ENCODE results near the gene TIMM44. TPM values are rescaled to one million over a fixed set of nuclear protein-coding genes. Genes with fewer than 3 reads are reported as not detected.

Gene TIMM44
- total and polyA plus RNA-seq, 2 donors from 2014 or later = 46.7 to 57.8 TPM

- no peak overlapping the region for H3K9ac ChIP-seq (ENCODE audit: low read length in 3 of 3)
- no peak for TF ChIP-seq CTCF (IDR thresholded peaks at IDR 0.05; ENCODE audit: borderline replicate concordance, extremely low read depth, insufficient read depth)
- H3K36me3 ChIP-seq (ENCODE audit: control insufficient read depth in 2 of 3, insufficient read depth in 3 of 3, low read length in 3 of 3) = peaks cover 0 to 10% (median 2%) of the 10 kb centered on the region in 3 donors
- intact Hi-C loops (cut with DNase I) = no loop called here
- no peaks in the 10 kb centered on the region for H3K9me3 ChIP-seq (ENCODE audit: control insufficient read depth in 2 of 3, insufficient read depth in 1 of 3, low read length in 3 of 3)
- DNase-seq (peak in 1 of 5 donors; percentile 76), FAIRE-seq (no peak)
- no peaks in the 10 kb centered on the region for H3K27me3 ChIP-seq (ENCODE audit: control insufficient read depth, insufficient read depth, low read length)
- H3K27ac ChIP-seq (ENCODE audit: low read depth in 2 of 2, low read length in 2 of 2) = no peak overlapping the region
- peaks cover 0 to 16% (median 8%) of the 10 kb centered on the region in 3 donors for H3K4me1 ChIP-seq (ENCODE audit: control insufficient read depth in 2 of 3, insufficient read depth in 2 of 3, low read depth in 1 of 3, low read length in 3 of 3)
- H3K4me3 ChIP-seq (ENCODE audit: low read length in 3 of 3) = no peak overlapping the region
Observed at GRCh38 chr19:7908742-7909461, 34.6 kb downstream of the TIMM44 start.

GRCh38 chr19:7908078-7908699, 35.3 kb downstream of the TIMM44 start:
- intact Hi-C loops (cut with DNase I) = no loop called here
- Histone ChIP-seq H3K9ac (ENCODE audit: low read length in 3 of 3) (no peak overlapping the region), H3K9me3 (ENCODE audit: control insufficient read depth in 2 of 3, insufficient read depth in 1 of 3, low read length in 3 of 3) (no peaks in the 10 kb centered on the region), H3K27me3 (ENCODE audit: control insufficient read depth, insufficient read depth, low read length) (no peaks in the 10 kb centered on the region), H3K36me3 (ENCODE audit: control insufficient read depth in 2 of 3, insufficient read depth in 3 of 3, low read length in 3 of 3) (peaks cover 0 to 10% (median 2%) of the 10 kb centered on the region in 3 donors), H3K4me1 (ENCODE audit: control insufficient read depth in 2 of 3, insufficient read depth in 2 of 3, low read depth in 1 of 3, low read length in 3 of 3) (peaks cover 0 to 16% (median 8%) of the 10 kb centered on the region in 3 donors), H3K4me3 (ENCODE audit: low read length in 3 of 3) (no peak overlapping the region), H3K27ac (ENCODE audit: low read depth in 2 of 2, low read length in 2 of 2) (no peak overlapping the region)
- peak in 1 of 5 donors; percentile 41 for DNase-seq
- FAIRE-seq = no peak
- TF ChIP-seq CTCF (IDR thresholded peaks at IDR 0.05; ENCODE audit: borderline replicate concordance, extremely low read depth, insufficient read depth) = no peak

- Histone ChIP-seq H3K4me3 (ENCODE audit: low read length in 3 of 3) (no peak overlapping the region), H3K27me3 (ENCODE audit: control insufficient read depth, insufficient read depth, low read length) (no peaks in the 10 kb centered on the region), H3K9me3 (ENCODE audit: control insufficient read depth in 2 of 3, insufficient read depth in 1 of 3, low read length in 3 of 3) (no peaks in the 10 kb centered on the region), H3K9ac (ENCODE audit: low read length in 3 of 3) (no peak overlapping the region), H3K27ac (ENCODE audit: low read depth in 2 of 2, low read length in 2 of 2) (no peak overlapping the region), H3K4me1 (ENCODE audit: control insufficient read depth in 2 of 3, insufficient read depth in 2 of 3, low read depth in 1 of 3, low read length in 3 of 3) (peaks cover 0 to 20% (median 12%) of the 10 kb centered on the region in 3 donors), H3K36me3 (ENCODE audit: control insufficient read depth in 2 of 3, insufficient read depth in 3 of 3, low read length in 3 of 3) (peaks cover 0 to 10% (median 2%) of the 10 kb centered on the region in 3 donors)
- DNase-seq (peak in 1 of 5 donors; percentile 44), FAIRE-seq (no peak)
- TF ChIP-seq CTCF (IDR thresholded peaks at IDR 0.05; ENCODE audit: borderline replicate concordance, extremely low read depth, insufficient read depth) = no peak
- intact Hi-C loops (cut with DNase I) = no loop called here
Observed at GRCh38 chr19:7907544-7907943, 35.9 kb downstream of the TIMM44 start.

Data from kidney (tissue), 14 donors.